ENCODE results near the gene C22orf23. TPM values are rescaled to one million over a fixed set of nuclear protein-coding genes. Genes with fewer than 3 reads are reported as not detected.

Gene C22orf23
- total RNA-seq: 0.89 and 0.93 TPM in 2 replicates
- long read RNA-seq, partial matches to known transcripts: 0 of 1 reads
- long read RNA-seq, other reads (novel, unspliced or antisense): 1 of 1 reads

DNA sequence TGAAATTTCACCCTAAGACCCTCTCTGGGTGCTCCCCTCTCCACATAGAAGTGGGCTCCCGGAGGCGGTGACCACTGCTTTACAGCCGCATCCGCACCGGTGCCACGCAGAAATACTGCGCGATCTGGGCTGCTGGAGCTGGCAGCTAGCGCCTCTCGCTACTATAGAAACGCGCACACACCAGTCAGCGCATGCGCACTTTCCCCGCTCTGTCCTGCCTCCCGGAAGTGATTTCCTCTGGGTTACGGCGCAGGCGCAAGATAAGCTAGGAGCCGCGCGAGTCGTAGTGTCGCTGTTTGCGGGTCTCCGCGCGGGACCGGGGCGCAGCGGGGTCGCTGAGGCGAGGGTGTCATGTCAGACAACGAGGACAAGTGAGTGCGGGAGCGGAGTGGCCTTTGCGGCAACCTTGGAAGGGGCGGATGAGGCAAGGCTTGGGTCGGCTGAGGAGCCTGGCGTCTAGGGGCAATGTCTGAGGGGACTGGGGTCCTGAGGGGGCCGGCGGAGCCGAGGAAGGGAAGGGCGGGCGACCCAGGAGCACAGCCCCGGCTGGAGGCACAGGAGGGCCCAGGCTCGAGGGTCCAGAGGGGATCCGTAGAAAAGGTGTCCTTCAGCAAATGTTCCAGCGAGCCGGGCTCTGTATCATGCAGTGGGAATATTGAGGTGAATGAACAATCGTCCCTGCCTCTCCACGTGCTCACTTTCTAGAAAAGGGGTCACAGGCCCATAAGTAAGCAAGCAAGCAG is at the start of gene C22orf23, which contains the start of gene POLR2F:
C22orf23 (minus strand) TSS at position 165 of the 743 bp plus-strand sequence. CDS start 452 bp downstream, outside the sequence.
POLR2F (plus strand) TSS at position 263 of the 743 bp plus-strand sequence; CDS start at position 352, 89 bp downstream.
- TF ChIP-seq, protein P1, sequence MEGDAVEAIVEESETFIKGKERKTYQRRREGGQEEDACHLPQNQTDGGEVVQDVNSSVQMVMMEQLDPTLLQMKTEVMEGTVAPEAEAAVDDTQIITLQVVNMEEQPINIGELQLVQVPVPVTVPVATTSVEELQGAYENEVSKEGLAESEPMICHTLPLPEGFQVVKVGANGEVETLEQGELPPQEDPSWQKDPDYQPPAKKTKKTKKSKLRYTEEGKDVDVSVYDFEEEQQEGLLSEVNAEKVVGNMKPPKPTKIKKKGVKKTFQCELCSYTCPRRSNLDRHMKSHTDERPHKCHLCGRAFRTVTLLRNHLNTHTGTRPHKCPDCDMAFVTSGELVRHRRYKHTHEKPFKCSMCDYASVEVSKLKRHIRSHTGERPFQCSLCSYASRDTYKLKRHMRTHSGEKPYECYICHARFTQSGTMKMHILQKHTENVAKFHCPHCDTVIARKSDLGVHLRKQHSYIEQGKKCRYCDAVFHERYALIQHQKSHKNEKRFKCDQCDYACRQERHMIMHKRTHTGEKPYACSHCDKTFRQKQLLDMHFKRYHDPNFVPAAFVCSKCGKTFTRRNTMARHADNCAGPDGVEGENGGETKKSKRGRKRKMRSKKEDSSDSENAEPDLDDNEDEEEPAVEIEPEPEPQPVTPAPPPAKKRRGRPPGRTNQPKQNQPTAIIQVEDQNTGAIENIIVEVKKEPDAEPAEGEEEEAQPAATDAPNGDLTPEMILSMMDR (IDR thresholded peaks at IDR 0.05; ENCODE audit: unreplicated experiment): no peak
- peaks cover 4% of the 10 kb centered on the region for H3K27me3 Mint-ChIP-seq
- peaks cover 21% of the 10 kb centered on the region for H3K4me1 Mint-ChIP-seq (ENCODE audit: low read depth)
- H3K36me3 Mint-ChIP-seq (ENCODE audit: insufficient read depth): peaks cover 14% of the 10 kb centered on the region
- H3K9me3 Mint-ChIP-seq (ENCODE audit: low read depth): no peaks in the 10 kb centered on the region
- peak within 1 kb of the TSS; percentile 100 for H3K4me3 Mint-ChIP-seq (ENCODE audit: low read depth)
- peak within 1 kb of the TSS; percentile 90 for H3K27ac Mint-ChIP-seq
- DNase-seq (ENCODE audit: low spot score, unreplicated experiment): peak; percentile 88

DNA sequence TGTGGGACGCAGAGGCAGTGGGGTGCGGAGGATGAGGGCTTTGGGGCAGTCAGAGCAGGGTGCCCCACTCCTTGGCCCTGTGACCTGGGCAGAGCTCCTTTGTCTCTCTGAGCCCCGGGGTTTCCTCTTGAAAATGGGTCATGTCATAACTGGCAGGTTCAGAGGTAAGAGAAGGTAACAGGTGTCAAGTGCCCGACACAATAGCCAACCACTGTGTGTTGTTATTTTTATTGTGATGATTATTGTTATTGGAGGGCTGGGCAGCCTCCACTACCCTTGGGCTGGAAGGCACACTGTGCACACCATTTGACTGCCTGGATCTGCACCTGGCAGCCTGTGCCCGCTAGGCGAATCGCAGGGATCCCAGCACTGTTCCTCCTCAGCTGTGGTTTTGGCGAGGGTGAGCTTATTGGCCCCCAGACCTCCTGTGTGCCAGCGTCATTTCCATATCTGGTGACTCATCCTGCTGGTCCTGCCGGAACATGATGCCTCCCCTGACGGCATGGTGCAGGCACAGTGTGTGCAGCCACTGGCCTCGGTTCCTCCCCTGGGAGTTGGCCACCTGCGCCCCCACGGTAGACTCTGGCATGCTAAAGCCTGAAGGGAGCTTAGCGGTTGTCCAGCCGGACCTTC is 46.4 kb upstream of the C22orf23 start:
- Mint-ChIP-seq H3K4me3 (ENCODE audit: low read depth) (no peak overlapping the region), H3K36me3 (ENCODE audit: insufficient read depth) (no peaks in the 10 kb centered on the region), H3K27me3 (no peaks in the 10 kb centered on the region), H3K9me3 (ENCODE audit: low read depth) (no peaks in the 10 kb centered on the region), H3K4me1 (ENCODE audit: low read depth) (peaks cover 12% of the 10 kb centered on the region), H3K27ac (no peak overlapping the region)
- no peak for DNase-seq (ENCODE audit: low spot score, unreplicated experiment)
- TF ChIP-seq, protein P1 (IDR thresholded peaks at IDR 0.05; ENCODE audit: unreplicated experiment): no peak

DNA sequence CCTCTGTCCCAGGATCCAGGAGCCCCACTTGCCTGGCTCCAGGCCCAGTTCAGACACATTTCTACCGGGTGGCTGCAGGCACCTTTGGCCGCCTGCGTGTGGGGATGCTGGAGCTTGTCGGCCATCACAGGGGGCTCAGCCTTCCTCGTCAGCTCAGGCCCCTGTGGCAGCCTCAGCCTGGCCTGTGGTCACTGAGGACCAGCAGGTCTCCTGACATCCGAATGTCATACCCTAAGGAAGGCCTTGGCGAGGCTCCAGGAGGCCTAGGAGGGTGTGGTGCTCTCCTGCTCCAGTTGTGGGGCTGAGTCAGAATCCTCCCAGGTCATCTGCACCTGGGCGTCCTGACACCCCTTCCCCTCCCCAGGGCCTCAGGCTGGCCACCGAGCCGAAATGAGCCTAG is 45.8 kb upstream of the C22orf23 start:
- Mint-ChIP-seq H3K36me3 (ENCODE audit: insufficient read depth) (no peaks in the 10 kb centered on the region), H3K4me1 (ENCODE audit: low read depth) (peaks cover 12% of the 10 kb centered on the region), H3K27me3 (no peaks in the 10 kb centered on the region), H3K4me3 (ENCODE audit: low read depth) (no peak overlapping the region), H3K9me3 (ENCODE audit: low read depth) (no peaks in the 10 kb centered on the region), H3K27ac (no peak overlapping the region)
- TF ChIP-seq, protein P1 (IDR thresholded peaks at IDR 0.05; ENCODE audit: unreplicated experiment): no peak
- DNase-seq (ENCODE audit: low spot score, unreplicated experiment): no peak

DNA sequence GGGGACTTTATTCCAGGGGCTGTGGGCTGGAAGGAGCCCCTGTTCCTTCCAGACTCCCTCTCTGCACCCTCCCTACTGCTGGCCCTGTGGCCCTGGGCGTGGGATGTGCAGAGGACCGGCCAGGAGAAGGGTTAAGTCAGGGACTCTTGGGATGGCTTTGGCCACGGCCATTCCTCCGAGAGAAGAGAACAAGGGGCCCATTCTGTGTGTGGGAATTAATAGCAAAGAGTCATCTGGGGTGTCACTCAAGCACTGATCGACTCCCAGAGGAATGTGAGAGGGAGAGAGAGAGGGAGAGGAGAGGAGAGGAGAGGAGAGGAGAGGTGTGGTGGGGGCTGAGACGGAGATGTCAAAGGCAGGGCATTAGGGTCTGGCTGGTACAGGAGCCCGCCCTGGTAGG is 45.1 kb upstream of the C22orf23 start:
- peak overlapping the region; percentile 72 for H3K27ac Mint-ChIP-seq
- TF ChIP-seq, protein P1 (IDR thresholded peaks at IDR 0.05; ENCODE audit: unreplicated experiment): no peak
- no peaks in the 10 kb centered on the region for H3K27me3 Mint-ChIP-seq
- H3K4me1 Mint-ChIP-seq (ENCODE audit: low read depth): peaks cover 12% of the 10 kb centered on the region
- H3K9me3 Mint-ChIP-seq (ENCODE audit: low read depth): no peaks in the 10 kb centered on the region
- no peak overlapping the region for H3K4me3 Mint-ChIP-seq (ENCODE audit: low read depth)
- DNase-seq (ENCODE audit: low spot score, unreplicated experiment): no peak
- no peaks in the 10 kb centered on the region for H3K36me3 Mint-ChIP-seq (ENCODE audit: insufficient read depth)

DNA sequence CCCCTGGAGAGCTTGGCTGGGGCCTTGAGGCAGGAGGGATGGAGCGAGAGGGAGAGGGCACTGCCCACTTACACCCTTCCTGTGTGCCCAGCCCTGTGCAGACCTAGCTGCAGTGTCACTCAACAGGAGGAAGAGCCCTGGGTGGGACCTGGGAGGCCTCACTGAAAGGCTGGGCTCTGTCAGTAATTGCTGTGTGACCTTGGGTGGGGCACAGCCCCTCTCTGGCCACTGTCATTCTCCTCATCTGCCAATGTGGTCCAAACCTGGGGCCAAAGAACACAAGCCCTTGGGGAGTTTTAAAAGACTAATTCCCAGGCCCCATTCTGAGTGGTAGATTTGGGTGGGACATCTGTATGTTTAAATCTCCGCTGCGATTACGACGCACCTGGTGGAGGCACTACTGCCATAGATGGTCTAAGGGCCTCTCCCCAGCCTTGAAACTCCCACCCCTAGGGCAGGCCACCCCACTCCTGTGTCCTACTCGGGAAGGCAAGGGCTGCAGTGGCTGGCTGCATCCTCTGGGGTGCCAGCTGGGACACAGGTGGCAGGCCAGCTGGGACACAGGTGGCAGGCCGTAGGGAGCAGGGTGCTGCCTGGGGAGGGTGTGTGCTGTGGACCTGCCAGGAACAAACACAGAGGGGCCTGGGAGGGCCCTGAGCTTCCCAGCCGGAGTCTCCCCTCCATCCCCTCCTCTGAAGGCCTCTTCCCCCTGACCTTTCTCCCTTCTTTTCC is 43.3 kb upstream of the C22orf23 start:
- no peaks in the 10 kb centered on the region for H3K36me3 Mint-ChIP-seq (ENCODE audit: insufficient read depth)
- H3K27me3 Mint-ChIP-seq: no peaks in the 10 kb centered on the region
- DNase-seq (ENCODE audit: low spot score, unreplicated experiment): no peak
- no peaks in the 10 kb centered on the region for H3K9me3 Mint-ChIP-seq (ENCODE audit: low read depth)
- H3K4me1 Mint-ChIP-seq (ENCODE audit: low read depth): peaks cover 12% of the 10 kb centered on the region
- H3K4me3 Mint-ChIP-seq (ENCODE audit: low read depth): no peak overlapping the region
- TF ChIP-seq, protein P1 (IDR thresholded peaks at IDR 0.05; ENCODE audit: unreplicated experiment): no peak
- H3K27ac Mint-ChIP-seq: peak overlapping the region; percentile 56
